C1 segment of cervical spinal cord (tissue), 14 donors: ENCODE results near the gene ADGRG3.
"Not testable (repeated sequence)": the region's sequence is repeated elsewhere in the genome, so short reads cannot be mapped to it uniquely, and the experiment has no call there.

ENCODE experiments used
- DNase-seq, 14 donors: peaks; one replicate each; lab custom pipeline; 2025; lab: John Stamatoyannopoulos, UW

The ADGRG3 gene

GRCh38 chr16:57694725-57695679 is 26.9 kb downstream of the ADGRG3 start, which contains the start of gene DRC7:
DRC7 (plus strand) TSS chr16:57694806; CDS start chr16:57697950, 3,144 bp downstream.
- DNase-seq, result peak in 6 of 14 donors; percentile 26 to 59 (median 38)

GRCh38 chr16:57695680-57696069 is 27.6 kb downstream of the ADGRG3 start:
- DNase-seq, result no peak

GRCh38 chr16:57696240-57696639 is 28.1 kb downstream of the ADGRG3 start:
- DNase-seq, result no peak

DNA sequence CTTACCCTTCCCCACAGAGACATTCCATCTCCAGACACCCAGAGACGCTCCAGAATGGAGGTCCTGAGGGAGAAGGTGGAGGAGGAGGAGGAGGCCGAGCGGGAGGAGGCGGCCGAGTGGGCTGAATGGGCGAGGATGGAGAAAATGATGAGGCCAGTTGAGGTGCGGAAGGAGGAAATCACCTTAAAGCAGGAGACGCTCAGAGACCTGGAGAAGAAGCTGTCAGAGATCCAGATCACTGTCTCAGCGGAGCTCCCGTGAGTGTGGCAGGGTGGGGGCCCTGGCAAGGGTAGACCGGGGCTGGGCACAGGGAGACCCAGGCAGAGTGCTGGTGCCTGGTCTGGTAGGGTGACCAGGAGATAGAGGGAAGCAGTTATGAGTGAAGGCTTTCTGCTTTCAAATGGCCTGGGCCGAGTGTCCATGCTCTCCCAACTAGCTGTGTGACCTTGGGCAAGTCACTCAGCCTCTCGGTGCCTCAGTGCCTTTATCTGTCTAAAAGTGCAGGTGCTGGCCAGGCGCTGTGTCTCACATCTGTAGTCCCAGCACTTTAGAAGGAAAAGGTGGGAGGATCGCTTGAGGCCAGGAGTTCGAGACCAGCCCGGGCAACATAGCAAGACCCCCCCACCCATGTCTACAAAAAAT is 29.9 kb downstream of the ADGRG3 start:
- DNase-seq, result no peak

- DNase-seq, result no peak
These were observed 30.8 kb downstream of the ADGRG3 start for GRCh38 chr16:57698812-57699405.

GRCh38 chr16:57699481-57699880 is 31.4 kb downstream of the ADGRG3 start:
- DNase-seq, result no peak

DNA sequence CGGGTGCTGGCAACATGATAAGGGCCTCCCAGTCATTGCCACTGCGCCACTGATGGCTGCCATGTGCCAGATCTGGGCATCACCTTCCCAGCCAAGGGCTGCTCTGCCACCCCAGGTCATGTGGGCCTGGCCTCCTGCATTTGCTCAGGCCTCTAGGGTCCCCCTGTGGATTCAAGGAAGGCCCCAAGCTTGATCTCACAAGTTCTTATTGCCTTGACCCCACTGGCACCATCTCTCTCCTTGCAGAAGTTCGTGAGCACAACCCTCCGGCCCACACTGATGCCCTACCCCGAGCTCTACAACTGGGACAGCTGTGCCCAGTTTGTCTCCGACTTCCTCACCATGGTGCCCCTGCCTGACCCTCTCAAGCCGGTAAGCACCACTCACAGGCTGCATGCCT is 31.8 kb downstream of the ADGRG3 start:
- no peak for DNase-seq

DNA sequence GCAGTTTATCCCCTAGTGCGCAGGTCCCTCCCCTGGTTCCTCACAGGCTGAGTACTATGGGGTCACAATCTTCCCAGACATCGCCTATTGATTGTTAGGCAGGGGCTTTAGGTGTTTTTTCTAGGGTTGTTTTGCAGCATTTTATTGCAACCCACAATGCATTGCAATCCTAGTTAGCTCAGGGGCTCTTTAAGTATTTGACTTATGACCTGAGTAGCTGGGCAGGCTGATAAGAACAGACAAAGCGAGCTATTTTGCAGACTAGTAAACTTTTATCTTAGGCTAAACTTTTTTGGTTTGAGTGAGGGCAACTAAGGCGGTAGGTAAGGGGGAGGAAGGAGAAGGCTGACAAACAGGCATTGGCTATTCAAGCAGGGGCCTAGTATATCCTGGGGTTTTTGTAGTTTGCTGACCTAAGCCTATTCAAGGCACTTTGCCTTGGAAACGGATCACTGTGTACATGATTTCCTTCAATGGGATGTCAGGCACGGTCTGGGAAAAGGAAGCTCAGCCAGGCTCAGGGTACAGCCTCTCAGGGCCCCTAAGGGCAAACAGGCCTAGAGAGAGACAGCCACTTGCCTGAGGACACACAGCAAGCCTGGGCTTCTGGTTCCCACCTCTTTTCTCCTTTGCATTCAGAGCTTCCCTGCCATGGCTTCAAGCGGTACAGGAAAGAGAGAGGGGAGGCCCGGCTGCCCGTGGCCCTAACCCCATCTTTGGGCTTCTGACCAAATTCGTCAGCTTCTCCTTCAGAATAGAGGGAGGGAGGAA is 32.9 kb downstream of the ADGRG3 start:
- no peak for DNase-seq

DNA sequence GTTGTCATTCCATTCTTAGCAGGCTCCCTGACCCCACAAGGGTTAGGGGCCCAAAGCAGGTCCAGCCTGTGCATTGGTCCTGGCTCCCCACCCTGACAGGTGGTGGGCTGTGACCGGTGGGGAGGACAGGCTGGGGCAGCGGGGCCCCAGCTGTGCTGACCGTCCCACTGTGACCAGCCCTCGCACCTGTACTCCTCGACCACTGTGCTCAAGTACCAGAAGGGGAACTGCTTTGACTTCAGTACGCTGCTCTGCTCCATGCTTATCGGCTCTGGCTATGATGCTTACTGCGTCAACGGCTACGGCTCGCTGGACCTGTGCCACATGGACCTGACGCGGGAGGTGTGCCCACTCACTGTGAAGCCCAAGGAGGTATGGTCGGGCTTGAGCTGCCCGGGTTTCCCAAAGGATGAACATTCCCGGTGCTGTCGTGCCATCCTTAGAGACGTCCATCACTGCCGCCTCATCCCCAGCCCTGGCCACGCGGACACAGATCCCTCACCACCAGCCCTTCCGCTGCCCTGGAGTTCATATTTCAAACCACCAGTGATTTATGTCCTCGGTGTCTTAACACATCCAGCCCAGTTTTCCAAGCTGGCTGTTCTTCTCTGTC is 33.8 kb downstream of the ADGRG3 start:
- no peak for DNase-seq

- DNase-seq, result no peak
These were observed 35.4 kb downstream of the ADGRG3 start for GRCh38 chr16:57703416-57704010.

GRCh38 chr16:57704011-57704904 is 36.2 kb downstream of the ADGRG3 start:
- DNase-seq, result no peak

DNA sequence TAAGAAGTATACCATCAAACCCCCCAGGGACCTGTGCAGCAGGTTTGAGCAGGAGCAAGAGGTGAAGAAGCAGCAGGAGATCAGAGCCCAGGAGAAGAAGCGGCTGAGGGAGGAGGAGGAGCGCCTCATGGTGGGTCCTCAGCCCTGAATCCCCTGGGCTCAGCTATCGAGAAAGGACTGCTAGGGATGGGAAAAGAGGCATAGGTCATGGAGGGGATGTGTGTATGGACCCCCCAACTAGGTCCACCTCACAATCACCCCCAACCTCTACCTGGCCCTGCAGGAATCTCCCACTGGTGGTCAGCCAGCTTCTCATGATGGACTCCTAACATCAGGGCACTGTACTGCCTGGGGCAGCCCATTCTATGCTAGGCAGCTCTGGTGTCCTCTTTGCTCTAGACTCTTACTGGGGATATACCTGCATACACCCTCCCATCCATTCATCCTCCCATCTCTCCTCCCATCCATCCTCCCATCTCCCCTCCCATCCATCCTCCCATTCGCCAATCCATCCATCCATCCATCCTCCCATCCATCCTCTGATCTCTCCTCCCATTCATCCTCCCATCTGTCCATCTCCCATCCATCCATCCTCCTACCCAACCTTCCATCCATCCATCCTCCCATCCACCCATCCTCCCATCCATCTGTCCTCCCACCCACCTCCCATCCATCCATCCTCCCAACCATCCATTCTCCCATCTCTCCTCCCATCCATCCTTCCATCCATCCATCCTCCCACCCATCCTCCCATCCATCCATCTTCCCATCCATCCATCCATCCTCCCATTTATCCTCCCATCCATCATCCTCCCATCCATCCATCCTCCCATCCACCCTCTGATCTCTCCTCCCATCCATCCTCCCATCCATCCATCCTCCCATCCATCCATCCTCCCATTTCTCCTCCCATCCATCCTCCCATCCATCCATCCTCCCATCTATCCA is 37.1 kb downstream of the ADGRG3 start:
- DNase-seq, result no peak

DNA sequence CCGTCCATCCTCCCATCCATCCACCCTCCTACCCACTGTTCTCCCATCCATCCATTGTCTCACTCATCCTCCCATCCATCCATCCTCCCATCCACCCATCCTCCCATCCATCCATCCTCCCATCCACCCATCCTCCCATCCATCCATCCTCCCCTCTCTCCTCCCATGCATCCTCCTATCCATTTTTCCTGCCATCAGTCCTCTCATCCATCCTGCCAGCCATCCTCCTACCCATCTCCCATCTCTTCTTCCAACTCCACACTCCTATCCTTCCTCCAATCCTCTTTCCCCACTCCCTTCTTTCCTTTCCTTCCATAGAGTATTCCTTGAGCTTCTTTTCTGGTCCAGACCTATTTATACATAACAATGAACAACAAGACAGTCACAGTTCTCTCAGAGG is 38.6 kb downstream of the ADGRG3 start:
- DNase-seq, result no peak

DNA sequence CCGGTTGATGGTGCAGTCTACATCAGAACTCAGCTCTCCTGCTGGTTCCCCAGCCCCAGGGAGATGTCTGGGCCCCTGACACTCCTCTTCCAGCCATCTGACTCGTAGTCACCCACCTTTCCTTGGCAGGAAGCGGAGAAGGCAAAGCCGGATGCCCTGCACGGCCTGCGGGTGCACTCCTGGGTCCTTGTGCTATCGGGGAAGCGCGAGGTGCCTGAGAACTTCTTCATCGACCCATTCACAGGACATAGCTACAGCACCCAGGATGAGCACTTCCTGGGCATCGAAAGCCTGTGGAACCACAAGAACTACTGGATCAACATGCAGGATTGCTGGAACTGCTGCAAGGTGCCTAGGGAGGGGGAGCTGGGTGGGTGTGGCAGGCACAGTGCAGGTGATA is 39.2 kb downstream of the ADGRG3 start:
- no peak for DNase-seq

- no peak for DNase-seq
These were observed 40.1 kb downstream of the ADGRG3 start for GRCh38 chr16:57708168-57708567.

DNA sequence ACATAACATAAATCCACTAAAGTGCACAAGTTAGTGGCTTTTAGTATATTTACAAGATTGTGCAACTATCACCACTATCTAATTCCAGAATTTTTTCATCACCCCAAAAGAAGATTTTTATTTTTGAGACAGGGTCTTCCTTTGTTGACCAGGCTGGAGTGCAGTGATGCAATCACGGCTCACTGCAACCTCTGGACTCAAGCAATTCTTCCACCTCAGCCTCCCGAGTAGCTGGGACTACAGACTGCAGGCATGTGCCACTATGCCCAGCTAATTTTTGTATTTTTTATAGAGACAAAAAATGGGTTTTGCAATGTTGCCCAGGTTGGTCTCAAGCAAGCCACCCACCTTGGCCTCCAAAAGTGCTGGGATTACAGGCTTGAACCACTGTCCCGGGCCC is 41.6 kb downstream of the ADGRG3 start:
- DNase-seq, result no peak

DNA sequence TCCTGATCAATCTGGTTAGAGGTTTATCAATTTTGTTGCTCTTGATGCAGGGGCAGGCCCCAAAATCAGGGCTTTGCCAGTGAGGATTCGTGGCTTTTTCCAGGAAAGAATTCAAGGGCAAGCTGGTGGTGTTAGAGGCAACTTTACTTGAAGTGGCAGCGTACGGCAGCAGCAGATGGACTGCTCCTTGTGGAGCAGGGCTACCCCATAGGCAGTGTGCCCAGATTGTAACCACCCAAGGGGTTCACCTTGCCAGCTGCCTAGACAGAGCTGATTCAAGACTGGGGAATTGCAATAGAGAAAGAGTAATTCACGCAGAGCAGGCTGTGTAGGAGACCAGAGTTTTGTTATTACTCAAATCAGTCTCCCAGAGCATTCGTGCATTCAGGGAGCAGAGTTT is 43.2 kb downstream of the ADGRG3 start:
- DNase-seq, result peak in 1 of 14 donors; percentile 4

DNA sequence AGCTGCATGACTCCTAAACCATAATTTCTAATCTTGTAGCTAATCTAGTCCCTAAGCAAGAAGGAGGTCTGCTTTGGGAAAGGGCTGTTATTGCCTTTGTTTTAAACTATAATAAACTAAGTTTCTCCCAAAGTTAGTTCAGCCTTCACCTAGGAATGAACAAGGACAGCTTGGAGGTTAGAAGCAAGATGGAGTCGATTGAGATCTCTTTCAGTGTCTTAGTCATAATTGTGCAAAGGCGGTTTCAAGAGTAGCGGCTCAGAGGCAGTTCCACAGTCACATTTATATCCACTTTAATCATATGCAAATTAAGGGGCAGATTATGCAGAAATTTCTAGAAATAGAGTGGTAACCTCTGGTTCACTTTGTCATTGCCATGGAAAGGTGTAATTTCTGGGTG is 43.9 kb downstream of the ADGRG3 start:
- DNase-seq, result no peak

DNA sequence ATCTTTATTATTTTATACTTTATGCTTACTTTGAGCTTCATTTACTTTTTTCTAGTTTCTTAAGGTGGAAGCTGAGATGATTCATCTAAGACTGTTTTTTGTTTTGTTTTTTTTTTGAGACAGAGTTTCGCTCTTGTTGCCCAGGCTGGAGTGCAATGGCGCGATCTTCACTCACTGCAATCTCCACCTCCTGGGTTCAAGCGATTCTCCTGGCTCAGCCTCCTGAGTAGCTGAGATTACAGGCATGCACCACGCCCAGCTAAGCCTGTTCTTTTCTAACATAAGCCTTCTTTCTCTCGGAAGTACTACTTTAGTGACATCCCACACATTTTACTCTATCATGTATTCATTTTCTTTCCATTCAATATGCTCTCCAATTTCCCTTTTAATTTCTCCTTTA is 44.5 kb downstream of the ADGRG3 start:
- not testable (repeated sequence) for DNase-seq
